ENCODE results near the gene TICAM1.

GRCh38 chr19:4821265-4821664 is 10.2 kb downstream of the TICAM1 start:
- TF ChIP-seq POLR2AphosphoS5 (IDR thresholded peaks at IDR 0.05; ENCODE audit: low read depth, low read length) (no peak), CTCF (IDR thresholded peaks at IDR 0.05) (no peak), TCF7L2 (IDR thresholded peaks at IDR 0.05; ENCODE audit: low read depth, low read length) (no peak)
- TF ChIP-seq, protein P1, sequence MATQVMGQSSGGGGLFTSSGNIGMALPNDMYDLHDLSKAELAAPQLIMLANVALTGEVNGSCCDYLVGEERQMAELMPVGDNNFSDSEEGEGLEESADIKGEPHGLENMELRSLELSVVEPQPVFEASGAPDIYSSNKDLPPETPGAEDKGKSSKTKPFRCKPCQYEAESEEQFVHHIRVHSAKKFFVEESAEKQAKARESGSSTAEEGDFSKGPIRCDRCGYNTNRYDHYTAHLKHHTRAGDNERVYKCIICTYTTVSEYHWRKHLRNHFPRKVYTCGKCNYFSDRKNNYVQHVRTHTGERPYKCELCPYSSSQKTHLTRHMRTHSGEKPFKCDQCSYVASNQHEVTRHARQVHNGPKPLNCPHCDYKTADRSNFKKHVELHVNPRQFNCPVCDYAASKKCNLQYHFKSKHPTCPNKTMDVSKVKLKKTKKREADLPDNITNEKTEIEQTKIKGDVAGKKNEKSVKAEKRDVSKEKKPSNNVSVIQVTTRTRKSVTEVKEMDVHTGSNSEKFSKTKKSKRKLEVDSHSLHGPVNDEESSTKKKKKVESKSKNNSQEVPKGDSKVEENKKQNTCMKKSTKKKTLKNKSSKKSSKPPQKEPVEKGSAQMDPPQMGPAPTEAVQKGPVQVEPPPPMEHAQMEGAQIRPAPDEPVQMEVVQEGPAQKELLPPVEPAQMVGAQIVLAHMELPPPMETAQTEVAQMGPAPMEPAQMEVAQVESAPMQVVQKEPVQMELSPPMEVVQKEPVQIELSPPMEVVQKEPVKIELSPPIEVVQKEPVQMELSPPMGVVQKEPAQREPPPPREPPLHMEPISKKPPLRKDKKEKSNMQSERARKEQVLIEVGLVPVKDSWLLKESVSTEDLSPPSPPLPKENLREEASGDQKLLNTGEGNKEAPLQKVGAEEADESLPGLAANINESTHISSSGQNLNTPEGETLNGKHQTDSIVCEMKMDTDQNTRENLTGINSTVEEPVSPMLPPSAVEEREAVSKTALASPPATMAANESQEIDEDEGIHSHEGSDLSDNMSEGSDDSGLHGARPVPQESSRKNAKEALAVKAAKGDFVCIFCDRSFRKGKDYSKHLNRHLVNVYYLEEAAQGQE (IDR thresholded peaks at IDR 0.05; ENCODE audit: insufficient read depth in 1 of 2, low read depth in 2 of 2, low read length in 1 of 2): no peak

Measured in Panc1 (cell line).